HG03442 (cell line): ENCODE measurements around the gene ACSS2.

ENCODE experiments used
- ATAC-seq: cut with Tn5 transposase; IDR thresholded peaks from one replicate; pipeline ENCODE4 v1.9.1; 2021; ENCODE audit warnings: mild to moderate bottlenecking, moderate library complexity; ENCODE audit not compliant: unreplicated experiment

ACSS2 gene

DNA sequence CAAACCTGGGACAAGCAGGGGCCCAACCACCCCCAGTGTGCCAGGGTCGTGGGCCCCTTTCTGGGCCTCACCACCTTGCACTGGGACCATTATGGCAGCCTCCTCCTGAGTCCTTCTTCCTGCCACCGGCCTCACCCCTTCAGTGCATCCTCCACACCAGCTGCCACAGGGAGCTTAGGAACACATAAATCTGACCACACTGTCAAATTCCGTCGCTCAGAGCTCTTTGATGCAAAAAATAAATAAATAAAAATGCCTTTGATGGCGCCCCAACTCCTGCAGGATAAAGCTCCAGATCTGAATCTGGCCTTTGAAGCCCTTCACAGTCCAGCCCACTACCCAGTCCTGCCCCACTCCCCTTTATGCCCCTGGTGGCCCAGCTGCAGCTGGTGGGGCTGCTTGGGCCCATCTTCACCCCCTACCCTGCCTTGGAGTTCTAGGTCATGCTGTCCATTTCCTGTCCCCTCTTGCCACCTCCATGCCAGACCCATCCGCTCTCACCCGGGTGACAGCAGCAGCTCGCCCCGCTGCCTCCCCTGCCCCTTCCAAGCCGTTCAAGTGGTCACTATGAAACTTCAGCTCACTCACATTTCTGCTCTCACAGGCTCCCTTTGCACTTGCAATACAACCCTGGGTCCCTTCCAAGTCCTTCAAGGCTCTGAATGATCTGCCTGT is 95.3 kb downstream of the ACSS2 start:
- no peak for ATAC-seq

DNA sequence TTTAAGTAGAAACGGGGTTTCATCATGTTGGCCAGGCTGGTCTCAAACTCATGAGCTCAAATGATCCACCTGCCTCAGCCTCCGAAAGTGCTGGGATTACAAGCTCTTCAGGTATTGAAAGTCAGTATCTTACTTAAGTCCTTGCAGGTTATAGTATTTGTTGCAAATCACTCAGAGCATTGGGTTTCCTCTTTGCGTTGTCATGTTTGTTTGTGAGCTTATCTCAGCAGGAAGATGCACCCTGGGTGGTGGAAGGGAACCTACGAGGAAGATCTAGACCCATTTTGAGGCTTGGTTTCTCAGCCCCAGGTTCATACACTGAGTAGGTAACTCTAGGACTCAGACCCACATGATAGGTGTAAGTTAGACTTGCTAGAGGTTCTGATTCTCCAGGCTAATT is 97.8 kb downstream of the ACSS2 start:
- no peak for ATAC-seq

DNA sequence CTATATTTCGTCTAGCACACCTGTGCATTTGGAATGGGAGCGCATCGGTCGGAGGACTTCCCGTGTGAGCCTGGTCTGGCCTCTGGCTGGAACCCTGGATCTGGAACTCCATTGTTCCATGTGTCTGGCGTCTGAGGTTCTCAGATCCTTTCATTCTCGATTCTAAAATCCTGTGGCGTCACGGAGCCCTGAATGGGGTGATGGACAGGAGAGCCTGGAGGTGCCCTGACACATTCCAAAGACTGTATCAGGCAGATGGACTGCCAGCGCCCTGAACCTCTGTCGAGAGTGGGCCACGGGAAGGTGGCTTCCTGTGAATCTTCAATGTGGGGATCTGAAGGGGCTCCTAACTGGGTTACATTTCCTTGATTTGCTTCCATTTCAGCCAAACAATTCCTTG is 99.9 kb downstream of the ACSS2 start:
- no peak for ATAC-seq
